ENCODE data around the gene CDCP1.
"Not testable (repeated sequence)": the region's sequence is repeated elsewhere in the genome, so short reads cannot be mapped to it uniquely, and the experiment has no call there.

CDCP1 gene

GRCh38 chr3:45081506-45082141 is 64.6 kb downstream of the CDCP1 start:
- no peak for DNase-seq

GRCh38 chr3:45080824-45081223 is 65.4 kb downstream of the CDCP1 start:
- DNase-seq: no peak

GRCh38 chr3:45079715-45080114 is 66.5 kb downstream of the CDCP1 start:
- no peak for DNase-seq

- no peak for DNase-seq
Measured at GRCh38 chr3:45078910-45079522, 67.2 kb downstream of the CDCP1 start.

- not testable (repeated sequence) for DNase-seq
Measured at GRCh38 chr3:45078256-45078655, 67.9 kb downstream of the CDCP1 start.

- no peak for DNase-seq
Measured at GRCh38 chr3:45075821-45076625, 70.2 kb downstream of the CDCP1 start.

GRCh38 chr3:45071075-45071474 is 75.1 kb downstream of the CDCP1 start:
- DNase-seq: no peak

- DNase-seq: no peak
Measured at GRCh38 chr3:45067941-45068340, 78.2 kb downstream of the CDCP1 start.

GRCh38 chr3:45067486-45067885 is 78.7 kb downstream of the CDCP1 start:
- DNase-seq: no peak

GRCh38 chr3:45066109-45066801 is 79.9 kb downstream of the CDCP1 start:
- no peak for DNase-seq

- no peak for DNase-seq
Measured at GRCh38 chr3:45065373-45065720, 80.8 kb downstream of the CDCP1 start.

GRCh38 chr3:45064512-45065372 is 81.4 kb downstream of the CDCP1 start:
- DNase-seq: peak; percentile 18

GRCh38 chr3:45062697-45063070 is 83.5 kb downstream of the CDCP1 start:
- DNase-seq: no peak

- no peak for DNase-seq
Measured at GRCh38 chr3:45060165-45060892, 85.8 kb downstream of the CDCP1 start.

- no peak for DNase-seq
Measured at GRCh38 chr3:45059132-45059531, 87.0 kb downstream of the CDCP1 start.

- DNase-seq: no peak
Measured at GRCh38 chr3:45057557-45057956, 88.6 kb downstream of the CDCP1 start.

- no peak for DNase-seq
Measured at GRCh38 chr3:45056608-45057301, 89.4 kb downstream of the CDCP1 start.

- DNase-seq: no peak
Measured at GRCh38 chr3:45055411-45056143, 90.6 kb downstream of the CDCP1 start.

- no peak for DNase-seq
Measured at GRCh38 chr3:45055032-45055410, 91.2 kb downstream of the CDCP1 start.

- DNase-seq: no peak
Measured at GRCh38 chr3:45054196-45054857, 91.9 kb downstream of the CDCP1 start.

Data from activated effector memory CD4-positive, alpha-beta T cell treated with Interleukin-2 at 50 U/mL for 16 hours (primary cell).